Measurements from ENCODE around the gene EPO.
"Not testable (repeated sequence)": the region's sequence is repeated elsewhere in the genome, so short reads cannot be mapped to it uniquely, and the experiment has no call there.

EPO gene

GRCh38 chr7:100735730-100736129 lies 15.5 kb downstream of the EPO start:
- DNase-seq (ENCODE audit: low spot score) (no peak), FAIRE-seq (no peak)

GRCh38 chr7:100736671-100737070 lies 16.4 kb downstream of the EPO start:
- DNase-seq (ENCODE audit: low spot score), result no peak

GRCh38 chr7:100739934-100740333 lies 19.7 kb downstream of the EPO start:
- no peak for FAIRE-seq
- DNase-seq (ENCODE audit: low spot score), result no peak

More at GRCh38 chr7:100736671-100737070, 16.4 kb downstream of the EPO start:
- FAIRE-seq, result no peak

- FAIRE-seq (no peak), DNase-seq (ENCODE audit: low spot score) (no peak)
These were observed 24.3 kb downstream of the EPO start for GRCh38 chr7:100744605-100745004.

- FAIRE-seq (no peak), DNase-seq (ENCODE audit: low spot score) (no peak)
These were observed 24.9 kb downstream of the EPO start for GRCh38 chr7:100745184-100745583.

- FAIRE-seq, result peak; percentile 42
- no peak for DNase-seq (ENCODE audit: low spot score)
These were observed 32.7 kb downstream of the EPO start for GRCh38 chr7:100752994-100753393.

GRCh38 chr7:100753750-100754149 lies 33.5 kb downstream of the EPO start:
- FAIRE-seq (no peak), DNase-seq (ENCODE audit: low spot score) (no peak)

GRCh38 chr7:100759357-100760171 lies 39.3 kb downstream of the EPO start:
- DNase-seq (ENCODE audit: low spot score) (no peak), FAIRE-seq (no peak)

GRCh38 chr7:100762841-100763240 lies 42.6 kb downstream of the EPO start:
- not testable (repeated sequence) for FAIRE-seq; DNase-seq (ENCODE audit: low spot score)

GRCh38 chr7:100763556-100764140 lies 43.4 kb downstream of the EPO start:
- DNase-seq (ENCODE audit: low spot score), result no peak
- peak; percentile 66 for FAIRE-seq

GRCh38 chr7:100764841-100765240 lies 44.6 kb downstream of the EPO start:
- FAIRE-seq (no peak), DNase-seq (ENCODE audit: low spot score) (no peak)

- DNase-seq (ENCODE audit: low spot score) (no peak), FAIRE-seq (peak; percentile 42)
These were observed 45.0 kb downstream of the EPO start for GRCh38 chr7:100765250-100765649.

- no peak for FAIRE-seq
These were observed 48.5 kb downstream of the EPO start for GRCh38 chr7:100768784-100769183.

More at GRCh38 chr7:100768784-100769183, 48.5 kb downstream of the EPO start:
- DNase-seq (ENCODE audit: low spot score), result no peak
